OCI-LY3 (cell line): ENCODE data around the gene C3AR1.

Experiments used
- CTCF ChIP-seq: fragments of 200-600, 300-600 bp; sonication (generic); IDR thresholded peaks from 2 replicates; pipeline ENCODE4 v1.5.1; 2014; ENCODE audit warnings: antibody characterized with exemption, low read length, low read depth
- EZH2phosphoT487 ChIP-seq: fragments of 200-600 bp; shearing (Covaris generic); IDR thresholded peaks from 2 replicates; pipeline ENCODE4 v1.6.1; 2018; ENCODE audit warnings: antibody characterized with exemption, mixed run types, low read depth

DNA sequence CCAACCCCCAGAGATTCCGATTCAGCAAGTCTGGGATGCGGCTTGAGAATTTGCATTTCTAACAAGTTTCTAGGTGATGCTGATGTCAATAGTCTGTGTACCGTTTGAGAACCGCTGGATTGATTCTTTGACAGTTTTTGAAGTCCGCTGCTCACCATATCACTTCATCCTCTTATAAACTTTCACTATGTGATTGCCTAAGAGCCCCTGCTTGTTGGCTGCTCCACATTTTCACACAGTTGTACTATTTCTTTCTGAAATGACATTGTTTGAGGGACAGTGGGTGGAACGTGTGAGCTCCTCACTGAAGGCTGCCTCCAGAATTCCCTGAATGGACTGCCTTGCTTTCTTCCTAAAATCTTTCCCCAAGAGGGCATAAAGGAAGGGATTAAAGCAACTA, 7.7 kb downstream of the C3AR1 start:
- TF ChIP-seq CTCF (no peak), EZH2phosphoT487 (no peak)
